ENCODE measurements around the gene FXYD6. TPM values are rescaled to one million over a fixed set of nuclear protein-coding genes. Genes with fewer than 3 reads are reported as not detected.

The FXYD6 gene
- total and polyA plus RNA-seq, 12 donors, result 22.0 to 65.2 (median 36.1) TPM

- DNase-seq, result peak; percentile 82 to 83
- no peaks in the 10 kb centered on the region for H3K27me3 ChIP-seq
- no peaks in the 10 kb centered on the region for H3K36me3 ChIP-seq
- WGBS, 2 donors, result 17 to 18% methylated on average over 19 of the region's 19 CpGs
- peak; percentile 96 to 100 (median 99) for TF ChIP-seq CTCF (IDR thresholded peaks at IDR 0.05)
- intact Hi-C loops (cut with DNase I), result loop anchor here in 8 of 10 donors (2.0 to 5.0 kb wide), 7 partner anchors 25 to 390 kb away; no protein-coding TSS in a partner anchor
- peak overlapping the region in 3 of 10 donors; percentile 22 to 36 (median 34) for H3K4me3 ChIP-seq
- H3K9me3 ChIP-seq, result no peaks in the 10 kb centered on the region
- H3K27ac ChIP-seq, result peak overlapping the region in 7 of 10 donors; percentile 31 to 80 (median 65)
- H3K4me1 ChIP-seq, result peaks cover 0 to 58% (median 27%) of the 10 kb centered on the region in 9 donors
- peak; percentile 58 to 78 (median 70) for ATAC-seq
Observed at GRCh38 chr11:117817368-117818040, 59.0 kb downstream of the FXYD6 start.

- no peaks in the 10 kb centered on the region for H3K27me3 ChIP-seq
- TF ChIP-seq CTCF (IDR thresholded peaks at IDR 0.05), result no peak
- intact Hi-C loops (cut with DNase I), result loop anchor here in 7 of 10 donors (5.0 kb wide), 4 partner anchors 230 to 390 kb away; no protein-coding TSS in a partner anchor
- ATAC-seq (peak in 3 of 8 donors; percentile 10 to 24 (median 13)), DNase-seq (no peak)
- WGBS, 2 donors, result 78 to 81% methylated on average over 5 of the region's 5 CpGs
- peak overlapping the region in 7 of 10 donors; percentile 31 to 80 (median 65) for H3K27ac ChIP-seq
- H3K9me3 ChIP-seq, result no peaks in the 10 kb centered on the region
- H3K36me3 ChIP-seq, result no peaks in the 10 kb centered on the region
- H3K4me3 ChIP-seq, result peak overlapping the region in 3 of 10 donors; percentile 22 to 36 (median 34)
- H3K4me1 ChIP-seq, result peaks cover 0 to 53% (median 25%) of the 10 kb centered on the region in 9 donors
Observed at GRCh38 chr11:117816846-117817367, 59.6 kb downstream of the FXYD6 start.

- WGBS, 2 donors, result 74 to 76% methylated on average over 20 of the region's 20 CpGs
- H3K27ac ChIP-seq, result peak overlapping the region in 6 of 10 donors; percentile 31 to 80 (median 66)
- peak in 1 of 2 donors; percentile 26 for DNase-seq
Observed at GRCh38 chr11:117816151-117816741, 60.2 kb downstream of the FXYD6 start.

More at GRCh38 chr11:117816151-117816741, 60.2 kb downstream of the FXYD6 start:
- no peaks in the 10 kb centered on the region for H3K27me3 ChIP-seq
- H3K4me3 ChIP-seq, result peak overlapping the region in 3 of 10 donors; percentile 22 to 36 (median 34)
- H3K9me3 ChIP-seq, result no peaks in the 10 kb centered on the region
- peak in 6 of 8 donors; percentile 5 to 21 (median 21) for ATAC-seq
- TF ChIP-seq CTCF (IDR thresholded peaks at IDR 0.05), result no peak
- intact Hi-C loops (cut with DNase I), result loop anchor here in 7 of 10 donors (5.0 kb wide), 4 partner anchors 231 to 389 kb away; no protein-coding TSS in a partner anchor
- H3K4me1 ChIP-seq, result peaks cover 0 to 53% (median 25%) of the 10 kb centered on the region in 9 donors
- H3K36me3 ChIP-seq, result no peaks in the 10 kb centered on the region

Measured in heart right ventricle (tissue), 16 donors.